GM19193 (cell line): ENCODE data around the gene ITGA2.

ENCODE experiments used
- POLR2A ChIP-seq: IDR thresholded peaks from 4 replicates; pipeline ENCODE4 v1.6.1; 2011; ENCODE audit not compliant: insufficient read depth, insufficient read length; ENCODE audit errors: extremely low read depth

ITGA2 gene

GRCh38 chr5:52981507-52981906 lies 7.6 kb upstream of the ITGA2 start:
- no peak for TF ChIP-seq POLR2A

DNA sequence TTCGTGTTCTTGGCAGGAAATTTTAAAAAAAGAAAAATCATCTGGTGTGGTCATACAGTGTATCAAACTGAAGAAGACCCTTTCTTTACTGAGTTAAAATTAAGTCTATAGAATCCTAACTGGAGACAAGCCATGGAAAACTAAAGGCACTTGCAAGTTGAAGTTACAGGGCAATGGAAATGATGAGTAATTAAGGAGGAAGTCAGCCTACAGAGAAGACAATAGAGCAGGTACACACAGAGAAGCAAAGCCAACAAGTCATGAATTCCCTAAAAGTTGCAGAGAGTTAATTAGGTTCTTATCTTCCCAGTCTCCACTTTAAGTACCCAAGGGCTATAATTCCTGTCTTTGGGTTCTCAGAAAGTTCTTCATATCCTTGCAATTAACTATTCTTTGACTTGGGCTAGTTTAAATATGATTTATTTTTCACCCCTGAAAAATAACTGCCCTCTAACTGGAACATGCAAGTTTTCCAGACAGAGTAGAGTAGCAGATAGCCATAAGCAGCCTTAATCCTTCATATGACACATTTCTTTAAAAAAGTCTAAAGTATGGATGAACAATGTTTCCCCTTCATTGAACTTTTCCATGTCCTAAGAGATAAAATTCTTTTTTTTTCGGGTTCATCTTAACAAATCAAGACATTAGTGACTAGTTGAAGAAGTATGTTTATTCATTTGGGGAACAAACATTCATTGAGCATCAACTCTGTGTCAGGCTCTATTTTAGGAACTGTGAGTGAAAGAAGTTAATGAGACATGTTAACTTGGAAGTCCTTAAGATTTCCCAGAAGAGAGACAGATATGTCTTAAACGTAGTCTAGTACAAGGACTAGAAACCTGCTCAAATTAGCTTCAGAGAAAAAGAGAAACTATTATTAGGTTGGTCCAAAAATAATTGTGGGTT lies 5.2 kb upstream of the ITGA2 start:
- no peak for TF ChIP-seq POLR2A

- no peak for TF ChIP-seq POLR2A
Measured at GRCh38 chr5:52985306-52985705, 3.8 kb upstream of the ITGA2 start.

DNA sequence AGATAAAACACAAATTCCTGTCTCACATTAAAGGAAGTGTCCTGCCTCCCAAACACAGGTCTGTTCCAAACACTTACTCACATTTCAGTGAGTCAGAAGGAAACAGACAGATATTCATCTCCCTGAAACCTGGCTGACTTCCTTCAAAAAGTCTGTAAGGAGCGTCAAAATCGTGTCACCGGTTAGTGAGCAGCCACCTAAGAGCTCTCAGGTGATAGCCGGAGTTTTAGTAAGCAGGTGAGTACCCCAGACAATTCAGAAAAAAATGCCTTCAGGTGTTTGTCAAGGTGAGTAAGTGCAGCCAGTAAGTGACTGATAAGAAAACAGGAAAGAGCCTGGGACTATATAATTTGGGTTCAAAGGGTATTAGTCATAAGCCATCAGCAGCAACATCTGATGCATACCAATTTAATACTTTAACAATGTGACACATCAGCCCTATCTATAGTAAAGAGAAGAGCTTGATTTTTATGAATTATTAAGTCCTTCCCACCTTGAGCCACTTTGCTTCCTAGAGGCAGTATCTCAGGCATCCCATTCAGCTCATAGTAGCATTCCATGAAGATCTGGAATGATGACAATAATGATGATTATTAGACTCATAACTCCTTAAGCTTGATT lies 1.3 kb upstream of the ITGA2 start:
- TF ChIP-seq POLR2A = no peak

- no peak for TF ChIP-seq POLR2A
Measured at GRCh38 chr5:52988335-52989024, 672 bp upstream of the ITGA2 start.

DNA sequence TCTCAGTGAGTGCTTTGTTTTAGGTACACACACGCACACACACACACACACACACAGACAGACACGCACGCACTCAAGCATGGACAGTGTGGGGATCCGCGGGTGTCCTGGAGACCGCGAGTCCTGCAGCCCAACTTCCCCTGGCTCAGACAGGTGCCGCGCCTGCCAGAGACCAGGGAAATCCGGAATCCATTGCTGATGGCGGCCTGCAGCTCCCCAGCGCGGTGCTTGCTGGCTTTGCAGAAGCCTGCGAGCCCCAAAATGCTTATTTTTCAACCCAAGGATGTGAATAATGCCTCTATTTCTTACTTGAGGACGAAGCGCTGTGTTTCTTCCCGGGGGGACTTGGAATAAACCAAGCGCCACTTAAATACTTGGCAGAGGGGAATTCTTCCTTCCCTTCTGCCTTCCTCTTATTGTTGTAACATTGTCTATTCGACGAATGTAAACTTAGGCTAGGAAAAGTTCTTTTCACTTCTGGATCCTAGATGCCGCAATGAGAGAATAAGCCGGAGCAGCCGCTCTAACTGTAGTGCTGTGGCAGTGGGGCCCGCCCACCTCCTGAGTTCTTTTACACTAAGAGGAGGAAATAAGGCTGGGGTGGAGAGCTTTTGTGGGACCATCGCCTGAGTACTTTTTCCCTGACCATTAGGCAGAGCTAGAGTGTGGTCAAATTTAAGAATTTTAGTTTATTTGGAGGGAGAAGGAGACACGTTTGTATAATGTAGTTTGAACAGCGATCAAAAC lies 802 bp downstream of the ITGA2 start:
- TF ChIP-seq POLR2A = no peak

- TF ChIP-seq POLR2A = no peak
Measured at GRCh38 chr5:52990528-52990925, 1.4 kb downstream of the ITGA2 start.

DNA sequence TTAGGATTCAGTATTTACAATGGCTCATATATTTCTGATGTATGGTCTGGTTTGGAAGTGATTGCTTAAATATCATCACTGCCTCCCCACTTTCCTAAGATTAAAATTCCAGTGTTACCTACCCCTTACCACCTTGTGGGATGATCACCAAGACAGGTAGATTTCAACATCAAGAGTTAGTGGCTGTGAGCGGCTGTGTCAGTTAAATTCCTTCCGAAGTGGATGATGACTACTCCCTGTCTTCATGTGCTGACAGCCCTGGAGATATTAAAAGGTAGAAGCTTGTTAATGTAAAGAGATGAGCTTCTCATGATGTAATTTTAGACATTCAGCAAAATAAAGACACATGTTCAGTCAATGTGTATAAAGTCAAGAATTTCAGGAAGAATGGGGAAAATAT lies 4.2 kb downstream of the ITGA2 start:
- TF ChIP-seq POLR2A = no peak

- no peak for TF ChIP-seq POLR2A
Measured at GRCh38 chr5:52994266-52994665, 5.1 kb downstream of the ITGA2 start.

DNA sequence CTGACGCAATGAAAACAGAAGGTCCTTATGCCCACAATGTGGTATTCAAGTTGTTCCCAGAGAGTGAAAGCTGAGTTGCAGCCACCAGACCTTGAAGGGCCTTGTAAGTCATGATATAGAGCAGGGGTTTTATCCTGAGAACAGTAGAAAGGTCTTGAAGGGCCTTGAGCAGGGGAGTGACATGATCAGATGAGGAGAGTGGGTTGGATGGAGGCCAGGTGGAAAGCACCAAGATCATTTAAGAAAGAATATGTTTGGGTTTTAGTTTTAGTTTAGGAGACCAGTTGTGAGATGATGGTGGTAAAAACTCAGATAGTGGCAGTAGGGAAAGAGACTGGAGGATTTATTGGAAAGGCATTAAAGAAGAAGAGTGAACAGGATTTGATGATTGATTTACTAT lies 5.9 kb downstream of the ITGA2 start:
- TF ChIP-seq POLR2A = no peak

DNA sequence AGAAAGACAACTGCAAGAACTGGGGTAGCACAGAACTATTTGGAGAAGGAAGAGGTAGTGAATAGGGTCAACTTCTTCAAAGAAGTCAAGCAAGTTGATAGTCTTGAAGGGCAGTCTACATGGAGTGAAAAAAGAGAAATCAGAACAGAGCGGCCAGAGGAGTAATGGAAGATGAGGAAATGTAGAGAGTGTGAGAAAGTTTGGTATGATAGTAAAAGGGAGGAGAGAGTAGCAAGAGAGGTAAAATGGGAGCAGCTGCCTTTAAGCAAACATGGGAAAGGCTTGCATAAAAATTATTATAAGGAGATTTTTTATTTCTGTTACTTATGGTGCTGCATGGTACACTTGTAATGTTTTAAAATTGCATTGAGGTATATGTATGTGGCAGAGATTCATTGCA lies 6.8 kb downstream of the ITGA2 start:
- no peak for TF ChIP-seq POLR2A

GRCh38 chr5:52996979-52997378 lies 7.8 kb downstream of the ITGA2 start:
- no peak for TF ChIP-seq POLR2A

DNA sequence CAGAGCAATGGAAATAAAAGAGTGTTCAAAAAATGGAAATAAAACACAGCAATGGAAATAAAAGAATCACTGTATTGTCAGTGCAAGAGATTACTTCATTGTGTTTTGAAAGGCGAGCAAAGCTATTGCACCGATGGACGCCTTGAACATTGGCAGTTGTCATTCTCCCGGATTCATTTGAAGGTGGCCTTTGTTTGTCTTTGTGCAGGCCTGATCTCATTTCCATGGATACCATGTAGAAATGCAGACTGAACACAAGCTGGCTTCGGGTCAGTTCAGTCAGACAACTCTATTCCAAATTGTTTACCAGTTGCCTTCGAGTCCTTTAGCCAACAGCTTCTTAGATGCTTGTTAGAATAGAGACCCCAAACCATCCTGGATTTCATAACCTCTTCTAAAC lies 8.3 kb downstream of the ITGA2 start:
- no peak for TF ChIP-seq POLR2A

GRCh38 chr5:52998552-52999313 lies 9.6 kb downstream of the ITGA2 start:
- TF ChIP-seq POLR2A = no peak

DNA sequence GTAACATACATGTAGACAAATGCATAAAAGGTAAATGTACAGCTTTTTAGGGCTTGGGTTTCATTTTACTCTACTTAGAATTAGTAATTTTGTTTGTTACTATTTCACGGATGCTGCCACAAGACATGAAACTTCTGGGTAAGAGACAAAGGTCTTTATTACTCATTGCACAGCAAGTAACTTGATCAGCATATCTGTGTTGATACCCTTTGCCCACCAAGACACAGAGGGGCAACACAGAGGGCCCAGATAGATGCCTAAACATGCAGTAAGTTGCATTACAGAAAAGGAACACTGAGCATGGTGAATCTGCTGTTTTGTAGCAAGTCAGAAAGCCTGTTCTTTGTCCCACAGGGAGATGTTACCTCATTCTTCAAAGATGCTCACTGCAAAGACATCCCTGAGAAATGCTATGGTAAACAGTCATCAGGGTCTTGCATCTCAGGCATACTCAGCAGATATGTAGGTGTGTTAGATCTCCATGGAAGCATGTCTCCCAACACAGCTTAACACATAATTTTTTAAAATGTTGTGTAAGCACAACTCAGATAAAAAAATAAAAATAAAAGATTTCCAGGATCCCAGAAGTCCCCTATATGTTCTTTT lies 10.3 kb downstream of the ITGA2 start:
- TF ChIP-seq POLR2A = no peak

DNA sequence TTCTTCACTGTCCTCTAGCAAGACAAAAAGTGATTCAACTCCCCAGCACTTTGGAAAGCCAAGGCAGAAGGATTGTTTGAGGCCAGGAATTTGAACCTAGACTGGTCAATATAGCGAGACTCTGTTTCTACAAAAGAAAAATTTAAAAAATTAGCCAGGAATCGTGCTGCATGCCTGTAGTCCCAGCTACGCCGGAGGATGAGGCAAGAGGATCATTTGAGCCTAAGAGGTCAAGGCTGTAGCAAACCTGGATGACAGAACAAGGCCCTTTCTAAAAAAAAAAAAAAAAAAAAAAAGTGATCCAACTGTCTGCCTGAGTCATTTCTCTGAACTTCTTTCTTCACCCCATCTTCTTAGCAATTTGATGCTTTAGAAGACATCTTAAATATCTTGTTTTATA lies 12.4 kb downstream of the ITGA2 start:
- no peak for TF ChIP-seq POLR2A
